D721Med (cell line): ENCODE measurements around the gene DYNC1I1.
"Not testable (repeated sequence)": the region's sequence is repeated elsewhere in the genome, so short reads cannot be mapped to it uniquely, and the experiment has no call there.

Experiments used
- DNase-seq: peaks from one replicate; pipeline ENCODE4 v3.0.0; 2011; ENCODE audit warnings: low spot score; ENCODE audit not compliant: insufficient read length
- FAIRE-seq: peaks from 2 replicates; lab custom pipeline; 2011; peaks lifted over from hg19 to GRCh38; lab: Jason Lieb, UNC
- CTCF ChIP-seq: IDR thresholded peaks from 2 replicates; pipeline ENCODE4 v1.5.1; 2012; ENCODE audit warnings: mild to moderate bottlenecking, control low read depth; ENCODE audit not compliant: insufficient read depth; ENCODE audit errors: missing control alignments

DYNC1I1 gene

GRCh38 chr7:95929710-95930280, 157.4 kb downstream of the DYNC1I1 start:
- DNase-seq: no peak
- FAIRE-seq: no peak
- TF ChIP-seq CTCF: no peak

GRCh38 chr7:95931460-95932232, 159.3 kb downstream of the DYNC1I1 start:
- FAIRE-seq (no peak), DNase-seq (no peak)
- no peak for TF ChIP-seq CTCF

DNA sequence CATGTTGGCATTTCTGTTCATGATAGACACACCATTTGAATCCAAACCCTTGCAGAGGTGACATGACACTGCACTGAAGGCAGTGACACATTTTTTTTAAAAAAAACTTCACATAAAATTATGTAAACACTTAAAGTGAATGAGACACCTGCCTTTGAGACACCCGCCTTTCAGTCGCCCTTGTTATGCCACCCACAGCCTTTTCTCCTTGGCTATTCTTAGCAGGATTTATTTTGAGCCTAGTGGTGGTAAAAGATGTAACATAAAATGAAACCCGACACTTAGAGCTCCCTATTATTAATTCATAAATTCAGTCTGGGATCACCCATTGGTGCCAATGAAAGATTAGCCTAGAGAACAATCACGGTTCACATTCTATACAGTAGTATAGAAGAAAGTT, 161.3 kb downstream of the DYNC1I1 start:
- FAIRE-seq (no peak), DNase-seq (no peak)

GRCh38 chr7:95944867-95945266, 172.5 kb downstream of the DYNC1I1 start:
- not testable (repeated sequence) for FAIRE-seq, DNase-seq

More for the DNA sequence above, 161.3 kb downstream of the DYNC1I1 start:
- TF ChIP-seq CTCF: no peak

DNA sequence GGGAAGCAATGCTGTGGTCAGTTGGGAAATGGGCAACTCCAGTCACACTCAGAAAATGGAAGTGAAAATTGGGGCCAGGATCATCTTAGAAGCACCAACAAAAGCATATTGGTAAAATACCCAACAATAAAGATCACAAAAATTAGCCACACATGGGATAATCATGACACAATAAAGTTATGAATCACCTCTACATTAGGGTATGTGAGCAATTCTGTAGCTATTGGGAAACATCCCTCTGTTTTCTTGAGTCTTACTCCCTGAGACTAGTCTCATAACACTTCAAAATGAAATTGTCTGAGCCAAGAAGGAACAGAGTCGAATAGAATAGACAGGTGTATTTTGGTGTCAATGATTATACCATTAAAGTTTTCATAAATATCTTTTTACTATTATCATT, 178.3 kb downstream of the DYNC1I1 start:
- DNase-seq (no peak), FAIRE-seq (no peak)
- TF ChIP-seq CTCF: no peak

GRCh38 chr7:95951531-95951930, 179.2 kb downstream of the DYNC1I1 start:
- no peak for TF ChIP-seq CTCF
- DNase-seq (no peak), FAIRE-seq (no peak)

DNA sequence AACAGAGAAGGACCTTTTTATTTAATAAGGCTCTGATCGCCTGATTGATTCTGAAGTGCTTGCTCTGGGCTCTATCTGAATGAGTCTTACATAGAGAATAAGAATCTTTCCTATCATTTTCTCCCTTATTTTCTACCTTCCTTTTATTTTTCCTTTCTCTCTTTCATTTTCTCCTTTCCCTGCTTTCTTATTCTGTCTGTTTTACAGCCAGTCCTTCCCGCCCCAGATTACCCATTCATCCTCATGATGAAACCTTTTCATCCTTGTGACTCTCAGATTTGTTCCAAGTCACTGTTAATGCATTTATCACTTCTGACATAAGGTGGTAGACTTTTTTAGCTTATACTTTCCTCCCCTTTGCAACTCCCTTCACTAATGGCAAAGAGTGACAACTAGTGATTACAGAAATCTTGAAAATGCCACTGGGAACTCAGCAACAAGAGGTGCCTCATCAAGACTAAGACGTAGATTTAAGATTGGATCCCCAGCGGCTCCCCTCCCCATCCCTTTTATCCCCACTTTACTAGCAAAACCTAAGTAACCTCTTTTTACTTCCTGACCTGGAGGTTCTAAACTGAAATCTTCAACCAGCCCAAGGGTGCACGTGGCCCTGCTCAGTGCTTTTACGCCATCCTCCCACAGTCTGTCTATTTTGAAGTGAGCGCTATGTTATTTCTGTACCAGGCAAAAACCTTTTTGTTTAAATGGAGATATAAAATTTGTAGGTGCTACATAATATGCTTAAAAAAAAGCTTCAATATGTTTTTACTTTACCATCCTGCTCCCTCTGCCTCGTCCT, 179.8 kb downstream of the DYNC1I1 start:
- no peak for FAIRE-seq

More for the DNA sequence above, 179.8 kb downstream of the DYNC1I1 start:
- DNase-seq: no peak
- TF ChIP-seq CTCF: no peak
